ENCODE results near the gene MARF1. TPM values are rescaled to one million over a fixed set of nuclear protein-coding genes. Genes with fewer than 3 reads are reported as not detected.

MARF1 gene
- total and polyA plus RNA-seq, 9 donors = 23.1 to 95.7 (median 71.8) TPM

DNA sequence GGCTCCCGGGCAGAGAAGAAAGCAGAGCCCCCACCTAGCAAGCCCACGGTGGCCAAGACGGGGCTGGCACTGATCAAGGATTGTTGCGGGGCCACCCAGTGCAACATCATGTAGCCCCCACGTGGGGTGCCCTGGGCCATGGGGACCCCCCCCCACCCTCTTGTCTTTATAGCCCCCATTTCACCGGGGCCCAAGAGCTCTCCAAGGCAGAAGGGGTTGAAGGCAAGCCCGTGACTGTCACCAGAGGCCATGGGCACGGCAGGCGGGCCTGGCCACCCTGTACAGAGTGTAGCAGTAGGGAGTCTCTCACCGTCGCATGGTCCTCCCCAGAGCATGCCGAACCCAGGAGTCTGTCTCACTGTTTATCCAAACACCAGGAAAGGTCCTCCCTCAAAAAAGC is 56.2 kb downstream of the MARF1 start:
- no peaks in the 10 kb centered on the region for H3K9me3 ChIP-seq
- H3K27ac ChIP-seq = no peak overlapping the region
- no peak for DNase-seq
- intact Hi-C loops (cut with DNase I) = no loop called here
- no peaks in the 10 kb centered on the region for H3K36me3 ChIP-seq
- H3K27me3 ChIP-seq = no peaks in the 10 kb centered on the region
- WGBS, 3 donors = 94 to 98% (median 97%) methylated on average over 12 of the region's 12 CpGs
- TF ChIP-seq EP300 (IDR thresholded peaks at IDR 0.05) = no peak
- no peak for TF ChIP-seq POLR2A (IDR thresholded peaks at IDR 0.05)
- TF ChIP-seq, protein P1, sequence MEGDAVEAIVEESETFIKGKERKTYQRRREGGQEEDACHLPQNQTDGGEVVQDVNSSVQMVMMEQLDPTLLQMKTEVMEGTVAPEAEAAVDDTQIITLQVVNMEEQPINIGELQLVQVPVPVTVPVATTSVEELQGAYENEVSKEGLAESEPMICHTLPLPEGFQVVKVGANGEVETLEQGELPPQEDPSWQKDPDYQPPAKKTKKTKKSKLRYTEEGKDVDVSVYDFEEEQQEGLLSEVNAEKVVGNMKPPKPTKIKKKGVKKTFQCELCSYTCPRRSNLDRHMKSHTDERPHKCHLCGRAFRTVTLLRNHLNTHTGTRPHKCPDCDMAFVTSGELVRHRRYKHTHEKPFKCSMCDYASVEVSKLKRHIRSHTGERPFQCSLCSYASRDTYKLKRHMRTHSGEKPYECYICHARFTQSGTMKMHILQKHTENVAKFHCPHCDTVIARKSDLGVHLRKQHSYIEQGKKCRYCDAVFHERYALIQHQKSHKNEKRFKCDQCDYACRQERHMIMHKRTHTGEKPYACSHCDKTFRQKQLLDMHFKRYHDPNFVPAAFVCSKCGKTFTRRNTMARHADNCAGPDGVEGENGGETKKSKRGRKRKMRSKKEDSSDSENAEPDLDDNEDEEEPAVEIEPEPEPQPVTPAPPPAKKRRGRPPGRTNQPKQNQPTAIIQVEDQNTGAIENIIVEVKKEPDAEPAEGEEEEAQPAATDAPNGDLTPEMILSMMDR (IDR thresholded peaks at IDR 0.05) = no peak
- no peak overlapping the region for H3K4me3 ChIP-seq
- H3K4me1 ChIP-seq (ENCODE audit: insufficient read depth) = no peaks in the 10 kb centered on the region

DNA sequence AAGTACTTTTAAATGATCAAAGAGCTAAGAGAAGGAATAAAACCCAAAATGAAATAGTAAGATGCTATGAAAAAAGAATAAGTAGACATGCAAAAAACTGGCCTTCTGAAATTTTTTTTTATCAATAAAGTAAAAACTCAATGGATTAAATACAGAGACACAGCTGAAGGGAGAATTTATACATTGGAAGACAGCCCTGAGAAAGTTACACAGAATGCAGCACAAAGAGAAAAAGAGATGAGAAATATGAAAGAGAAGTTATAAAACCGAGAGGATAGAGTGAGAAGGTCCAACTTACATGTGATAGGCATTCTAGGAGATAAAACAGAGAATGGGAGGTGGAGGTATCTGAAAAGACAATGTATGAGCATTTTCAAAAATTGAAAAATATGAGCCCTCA is 57.0 kb downstream of the MARF1 start:
- Histone ChIP-seq H3K4me1 (ENCODE audit: insufficient read depth) (no peaks in the 10 kb centered on the region), H3K27ac (no peak overlapping the region), H3K36me3 (no peaks in the 10 kb centered on the region), H3K27me3 (no peaks in the 10 kb centered on the region), H3K9me3 (no peaks in the 10 kb centered on the region), H3K4me3 (no peak overlapping the region)
- 87 to 96% (median 92%) methylated on average over 1 of the region's 1 CpG for WGBS, 3 donors
- no peak for TF ChIP-seq POLR2A (IDR thresholded peaks at IDR 0.05)
- TF ChIP-seq EP300 (IDR thresholded peaks at IDR 0.05) = no peak
- TF ChIP-seq, protein P1 (IDR thresholded peaks at IDR 0.05) = no peak
- no peak for DNase-seq
- intact Hi-C loops (cut with DNase I) = no loop called here

DNA sequence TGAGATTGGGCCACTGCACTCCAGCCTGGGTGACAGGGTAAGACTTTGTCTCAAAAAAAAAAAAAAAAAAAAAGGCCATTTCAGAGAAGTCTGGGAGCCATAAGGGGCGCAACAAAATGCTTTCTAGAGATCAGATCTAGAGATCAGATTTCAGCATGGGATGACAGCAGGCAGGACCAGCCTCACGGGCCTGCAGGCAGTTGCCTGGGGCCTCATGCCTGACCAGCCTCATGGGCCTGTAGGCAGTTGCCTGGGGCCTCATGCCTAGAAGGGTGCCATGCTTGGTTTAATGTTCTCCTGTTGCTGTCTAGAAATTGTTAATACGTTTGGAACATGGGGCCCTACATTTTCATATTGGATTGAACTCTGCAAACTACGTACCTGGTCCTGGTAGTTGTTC is 59.4 kb downstream of the MARF1 start:
- WGBS, 3 donors = 90 to 96% (median 92%) methylated on average over 4 of the region's 4 CpGs
- no peaks in the 10 kb centered on the region for H3K4me1 ChIP-seq (ENCODE audit: insufficient read depth)
- no peak for DNase-seq
- H3K27ac ChIP-seq = no peak overlapping the region
- no peak overlapping the region for H3K4me3 ChIP-seq
- TF ChIP-seq, protein P1 (IDR thresholded peaks at IDR 0.05) = no peak
- TF ChIP-seq POLR2A (IDR thresholded peaks at IDR 0.05) (no peak), EP300 (IDR thresholded peaks at IDR 0.05) (no peak)
- intact Hi-C loops (cut with DNase I) = no loop called here
- no peaks in the 10 kb centered on the region for H3K27me3 ChIP-seq
- H3K36me3 ChIP-seq = no peaks in the 10 kb centered on the region
- H3K9me3 ChIP-seq = no peaks in the 10 kb centered on the region

DNA sequence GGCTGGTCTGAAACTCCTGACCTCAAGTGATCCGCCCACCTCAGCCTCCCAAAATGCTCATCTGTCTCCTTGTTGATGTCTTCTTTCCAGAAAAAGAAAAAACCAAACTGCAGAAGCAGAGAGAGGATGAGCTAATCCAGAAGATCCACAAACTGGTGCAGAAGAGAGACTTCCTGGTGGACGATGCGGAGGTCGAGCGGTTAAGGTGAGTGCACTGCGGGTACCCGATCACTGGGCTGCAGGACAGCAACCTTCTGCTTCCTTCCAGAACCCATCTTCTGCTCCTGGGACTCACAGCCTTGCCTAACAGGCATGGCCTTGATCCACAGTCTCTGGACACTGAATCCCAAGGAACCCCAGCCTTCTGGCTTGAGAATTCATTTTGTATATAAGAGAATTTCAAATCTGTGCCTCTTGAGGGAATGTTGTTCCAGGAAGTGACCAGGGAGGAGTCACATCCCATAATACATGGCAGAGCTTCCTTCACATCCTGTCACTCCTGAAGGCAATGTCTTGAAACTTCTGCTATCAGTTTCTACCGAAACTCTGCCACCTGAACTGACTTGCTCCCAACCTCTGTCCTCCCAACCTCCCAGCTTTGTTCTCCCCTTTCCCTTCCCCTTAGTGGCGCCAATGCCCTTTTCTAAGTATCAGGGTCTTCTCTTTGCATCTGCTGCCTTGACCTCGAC is 61.7 kb downstream of the MARF1 start:
- no peak for DNase-seq
- intact Hi-C loops (cut with DNase I) = no loop called here
- no peaks in the 10 kb centered on the region for H3K36me3 ChIP-seq
- no peaks in the 10 kb centered on the region for H3K27me3 ChIP-seq
- no peaks in the 10 kb centered on the region for H3K4me1 ChIP-seq (ENCODE audit: insufficient read depth)
- no peaks in the 10 kb centered on the region for H3K9me3 ChIP-seq
- no peak overlapping the region for H3K27ac ChIP-seq
- no peak overlapping the region for H3K4me3 ChIP-seq
- TF ChIP-seq POLR2A (IDR thresholded peaks at IDR 0.05) = no peak
- WGBS, 3 donors = 91 to 93% (median 91%) methylated on average over 10 of the region's 10 CpGs

DNA sequence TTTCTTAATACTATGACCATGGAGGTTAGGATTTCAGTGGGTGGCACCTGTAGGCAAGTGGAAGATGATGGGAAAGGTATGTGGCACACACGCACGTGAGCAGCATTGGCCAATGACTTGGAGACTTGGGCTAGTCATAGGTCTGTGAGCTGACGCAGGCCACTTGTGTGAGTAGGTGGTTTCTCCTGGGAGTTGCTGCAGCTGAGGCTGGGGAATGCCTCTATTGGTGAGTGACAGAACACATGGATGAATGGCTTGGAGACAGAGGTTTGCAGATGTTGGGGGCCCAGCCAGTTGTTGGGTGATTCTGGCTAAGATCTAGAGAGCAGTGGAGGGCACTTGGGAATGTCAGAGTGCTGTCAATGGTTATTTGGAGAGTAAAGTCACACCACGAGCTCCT is 64.1 kb downstream of the MARF1 start:
- no peaks in the 10 kb centered on the region for H3K36me3 ChIP-seq
- TF ChIP-seq EP300 (IDR thresholded peaks at IDR 0.05) (no peak), POLR2A (IDR thresholded peaks at IDR 0.05) (no peak)
- TF ChIP-seq, protein P1 (IDR thresholded peaks at IDR 0.05) = no peak
- H3K27me3 ChIP-seq = no peaks in the 10 kb centered on the region
- no peaks in the 10 kb centered on the region for H3K9me3 ChIP-seq
- DNase-seq = no peak
- intact Hi-C loops (cut with DNase I) = no loop called here
- 86 to 93% (median 93%) methylated on average over 4 of the region's 4 CpGs for WGBS, 3 donors
- H3K4me1 ChIP-seq (ENCODE audit: insufficient read depth) = no peaks in the 10 kb centered on the region
- no peak overlapping the region for H3K27ac ChIP-seq
- H3K4me3 ChIP-seq = no peak overlapping the region
